ENCODE measurements around the gene ACTRT2. TPM values are rescaled to one million over a fixed set of nuclear protein-coding genes. Genes with fewer than 3 reads are reported as not detected.

ACTRT2 gene
- total RNA-seq, 1 donor from 2014 or later = not detected

- Histone ChIP-seq H3K36me3 (no peaks in the 10 kb centered on the region), H3K9me3 (no peaks in the 10 kb centered on the region), H3K4me3 (no peak overlapping the region), H3K27ac (no peak overlapping the region), H3K4me1 (no peaks in the 10 kb centered on the region), H3K27me3 (ENCODE audit: low read depth) (peaks cover 36% of the 10 kb centered on the region)
- no peak for DNase-seq
- TF ChIP-seq CTCF (IDR thresholded peaks at IDR 0.05) = no peak
- intact Hi-C loops (cut with DNase I) = no loop called here
- no peak for ATAC-seq
Measured at GRCh38 chr1:3032371-3033039, 11.2 kb downstream of the ACTRT2 start.

- intact Hi-C loops (cut with DNase I) = no loop called here
- DNase-seq (no peak), ATAC-seq (no peak)
- H3K27me3 ChIP-seq (ENCODE audit: low read depth) = peaks cover 38% of the 10 kb centered on the region
- H3K9me3 ChIP-seq = no peaks in the 10 kb centered on the region
- no peaks in the 10 kb centered on the region for H3K36me3 ChIP-seq
- H3K27ac ChIP-seq = no peak overlapping the region
- no peak for TF ChIP-seq CTCF (IDR thresholded peaks at IDR 0.05)
- no peaks in the 10 kb centered on the region for H3K4me1 ChIP-seq
- no peak overlapping the region for H3K4me3 ChIP-seq
Measured at GRCh38 chr1:3033040-3033789, 11.9 kb downstream of the ACTRT2 start.

GRCh38 chr1:3033790-3034090 lies 12.5 kb downstream of the ACTRT2 start:
- H3K27me3 ChIP-seq (ENCODE audit: low read depth) = peaks cover 37% of the 10 kb centered on the region

GRCh38 chr1:3034162-3034561 lies 12.9 kb downstream of the ACTRT2 start:
- ATAC-seq (no peak), DNase-seq (no peak)
- H3K9me3 ChIP-seq = no peaks in the 10 kb centered on the region
- H3K27ac ChIP-seq = no peak overlapping the region
- intact Hi-C loops (cut with DNase I) = no loop called here
- no peak overlapping the region for H3K4me3 ChIP-seq
- peaks cover 34% of the 10 kb centered on the region for H3K27me3 ChIP-seq (ENCODE audit: low read depth)
- no peaks in the 10 kb centered on the region for H3K4me1 ChIP-seq
- H3K36me3 ChIP-seq = no peaks in the 10 kb centered on the region
- no peak for TF ChIP-seq CTCF (IDR thresholded peaks at IDR 0.05)

More at GRCh38 chr1:3033790-3034090, 12.5 kb downstream of the ACTRT2 start:
- TF ChIP-seq CTCF (IDR thresholded peaks at IDR 0.05) = no peak
- Histone ChIP-seq H3K27ac (no peak overlapping the region), H3K36me3 (no peaks in the 10 kb centered on the region), H3K4me3 (no peak overlapping the region), H3K9me3 (no peaks in the 10 kb centered on the region), H3K4me1 (no peaks in the 10 kb centered on the region)
- no peak for DNase-seq
- no peak for ATAC-seq
- intact Hi-C loops (cut with DNase I) = no loop called here

GRCh38 chr1:3034728-3035562 lies 13.7 kb downstream of the ACTRT2 start:
- peaks cover 27% of the 10 kb centered on the region for H3K27me3 ChIP-seq (ENCODE audit: low read depth)
- DNase-seq = no peak
- intact Hi-C loops (cut with DNase I) = no loop called here
- ATAC-seq = no peak
- H3K27ac ChIP-seq = no peak overlapping the region
- H3K4me3 ChIP-seq = no peak overlapping the region
- H3K9me3 ChIP-seq = no peaks in the 10 kb centered on the region
- H3K36me3 ChIP-seq = no peaks in the 10 kb centered on the region
- no peaks in the 10 kb centered on the region for H3K4me1 ChIP-seq
- TF ChIP-seq CTCF (IDR thresholded peaks at IDR 0.05) = no peak

Data from lower lobe of right lung (tissue), 2 donors.